ENCODE results near the gene CRTC1. TPM values are rescaled to one million over a fixed set of nuclear protein-coding genes. Genes with fewer than 3 reads are reported as not detected.

CRTC1 gene, protein sequence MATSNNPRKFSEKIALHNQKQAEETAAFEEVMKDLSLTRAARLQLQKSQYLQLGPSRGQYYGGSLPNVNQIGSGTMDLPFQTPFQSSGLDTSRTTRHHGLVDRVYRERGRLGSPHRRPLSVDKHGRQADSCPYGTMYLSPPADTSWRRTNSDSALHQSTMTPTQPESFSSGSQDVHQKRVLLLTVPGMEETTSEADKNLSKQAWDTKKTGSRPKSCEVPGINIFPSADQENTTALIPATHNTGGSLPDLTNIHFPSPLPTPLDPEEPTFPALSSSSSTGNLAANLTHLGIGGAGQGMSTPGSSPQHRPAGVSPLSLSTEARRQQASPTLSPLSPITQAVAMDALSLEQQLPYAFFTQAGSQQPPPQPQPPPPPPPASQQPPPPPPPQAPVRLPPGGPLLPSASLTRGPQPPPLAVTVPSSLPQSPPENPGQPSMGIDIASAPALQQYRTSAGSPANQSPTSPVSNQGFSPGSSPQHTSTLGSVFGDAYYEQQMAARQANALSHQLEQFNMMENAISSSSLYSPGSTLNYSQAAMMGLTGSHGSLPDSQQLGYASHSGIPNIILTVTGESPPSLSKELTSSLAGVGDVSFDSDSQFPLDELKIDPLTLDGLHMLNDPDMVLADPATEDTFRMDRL
- 1 to 10 TPM; 1.5 to 2.2 TPM for total RNA-seq
- polyA plus RNA-seq: 1 to 10 TPM; 1.5 to 3.5 TPM

DNA sequence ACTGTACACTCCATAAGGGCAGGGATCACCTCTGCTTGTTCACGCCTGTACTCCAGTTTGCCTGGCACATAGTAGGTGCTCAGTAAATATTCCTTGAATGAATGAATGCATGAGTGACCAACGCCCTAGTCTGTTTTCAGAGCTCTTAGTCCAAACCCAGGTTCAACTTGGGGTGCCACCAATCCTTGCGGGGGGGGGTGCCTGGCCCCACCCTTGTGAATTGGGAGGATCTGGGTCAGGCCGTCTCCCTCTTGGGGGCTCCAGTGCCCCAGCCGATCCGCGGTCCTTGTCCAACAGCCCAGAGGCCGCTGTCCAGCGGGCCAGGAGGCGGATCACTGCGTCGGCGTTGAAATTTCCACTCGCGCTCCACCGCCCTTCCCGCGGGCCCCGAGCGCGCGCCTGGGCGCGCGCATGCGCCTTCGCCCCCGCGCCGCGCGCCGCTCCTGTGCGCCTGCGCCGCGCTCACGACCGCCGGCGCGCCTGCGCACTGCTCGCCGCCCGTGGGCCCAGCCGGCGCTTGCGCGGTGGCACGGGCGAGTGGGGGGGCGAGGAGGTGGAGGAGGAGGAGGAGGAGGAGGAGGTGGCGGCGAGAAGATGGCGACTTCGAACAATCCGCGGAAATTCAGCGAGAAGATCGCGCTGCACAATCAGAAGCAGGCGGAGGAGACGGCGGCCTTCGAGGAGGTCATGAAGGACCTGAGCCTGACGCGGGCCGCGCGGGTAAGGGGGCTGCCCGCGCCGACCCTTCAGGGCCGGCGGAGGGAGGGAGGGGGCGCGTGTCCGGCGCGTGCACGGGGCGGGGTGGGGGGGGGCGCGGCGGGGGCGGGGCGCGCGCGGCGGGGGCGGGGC lies at the start of gene CRTC1:
CRTC1 (plus strand) TSS at position 572 of the 849 bp plus-strand sequence; CDS start at position 595, 23 bp downstream.
- Histone ChIP-seq H3K27ac (ENCODE audit: low read depth in 1 of 2, low read length in 2 of 2) (peak within 1 kb of the TSS; percentile 71 to 78), H3K27me3 (ENCODE audit: control insufficient read depth in 4 of 4, insufficient read depth in 4 of 4, low read length in 3 of 4) (no peaks in the 10 kb centered on the region), H3K36me3 (ENCODE audit: control insufficient read depth in 4 of 4, insufficient read depth in 3 of 4, low read depth in 1 of 4, low read length in 3 of 4) (no peaks in the 10 kb centered on the region), H3K9ac (ENCODE audit: low read depth in 1 of 2, low read length in 2 of 2) (peak within 1 kb of the TSS; percentile 51 to 52), H3K4me1 (ENCODE audit: control insufficient read depth in 4 of 4, insufficient read depth in 4 of 4, low read length in 3 of 4) (peaks cover 3 to 26% (median 14%) of the 10 kb centered on the region in 4 donors), H3K9me3 (ENCODE audit: control insufficient read depth in 4 of 4, low read length in 3 of 4) (no peaks in the 10 kb centered on the region), H3K4me3 (ENCODE audit: low read depth in 1 of 3, low read length in 3 of 3) (peak within 1 kb of the TSS; percentile 72 to 81 (median 79))
- TF ChIP-seq TAF1 (conservative IDR thresholded peaks at IDR 0.05) (no peak), YY1 (IDR thresholded peaks at IDR 0.05) (peak; percentile 41), SP1 (IDR thresholded peaks at IDR 0.05) (no peak), EGR1 (IDR thresholded peaks at IDR 0.05; ENCODE audit: low read depth in 2 of 2) (no peak), HNF4G (IDR thresholded peaks at IDR 0.05) (no peak), RXRA (IDR thresholded peaks at IDR 0.05) (peak in 1 of 2 donors; percentile 8), FOXA2 (IDR thresholded peaks at IDR 0.05) (no peak), RAD21 (IDR thresholded peaks at IDR 0.05) (peak in 1 of 2 donors; percentile 55), GABPA (IDR thresholded peaks at IDR 0.05 in 1 of 2, conservative IDR thresholded peaks at IDR 0.05 in 1 of 2) (no peak), JUND (IDR thresholded peaks at IDR 0.05) (no peak), NR2F2 (IDR thresholded peaks at IDR 0.05) (no peak), FOXA1 (IDR thresholded peaks at IDR 0.05) (no peak), HNF4A (conservative IDR thresholded peaks at IDR 0.05) (no peak)
- TF ChIP-seq, protein P1, sequence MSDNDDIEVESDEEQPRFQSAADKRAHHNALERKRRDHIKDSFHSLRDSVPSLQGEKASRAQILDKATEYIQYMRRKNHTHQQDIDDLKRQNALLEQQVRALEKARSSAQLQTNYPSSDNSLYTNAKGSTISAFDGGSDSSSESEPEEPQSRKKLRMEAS (IDR thresholded peaks at IDR 0.05): no peak
- TF ChIP-seq, protein P2, sequence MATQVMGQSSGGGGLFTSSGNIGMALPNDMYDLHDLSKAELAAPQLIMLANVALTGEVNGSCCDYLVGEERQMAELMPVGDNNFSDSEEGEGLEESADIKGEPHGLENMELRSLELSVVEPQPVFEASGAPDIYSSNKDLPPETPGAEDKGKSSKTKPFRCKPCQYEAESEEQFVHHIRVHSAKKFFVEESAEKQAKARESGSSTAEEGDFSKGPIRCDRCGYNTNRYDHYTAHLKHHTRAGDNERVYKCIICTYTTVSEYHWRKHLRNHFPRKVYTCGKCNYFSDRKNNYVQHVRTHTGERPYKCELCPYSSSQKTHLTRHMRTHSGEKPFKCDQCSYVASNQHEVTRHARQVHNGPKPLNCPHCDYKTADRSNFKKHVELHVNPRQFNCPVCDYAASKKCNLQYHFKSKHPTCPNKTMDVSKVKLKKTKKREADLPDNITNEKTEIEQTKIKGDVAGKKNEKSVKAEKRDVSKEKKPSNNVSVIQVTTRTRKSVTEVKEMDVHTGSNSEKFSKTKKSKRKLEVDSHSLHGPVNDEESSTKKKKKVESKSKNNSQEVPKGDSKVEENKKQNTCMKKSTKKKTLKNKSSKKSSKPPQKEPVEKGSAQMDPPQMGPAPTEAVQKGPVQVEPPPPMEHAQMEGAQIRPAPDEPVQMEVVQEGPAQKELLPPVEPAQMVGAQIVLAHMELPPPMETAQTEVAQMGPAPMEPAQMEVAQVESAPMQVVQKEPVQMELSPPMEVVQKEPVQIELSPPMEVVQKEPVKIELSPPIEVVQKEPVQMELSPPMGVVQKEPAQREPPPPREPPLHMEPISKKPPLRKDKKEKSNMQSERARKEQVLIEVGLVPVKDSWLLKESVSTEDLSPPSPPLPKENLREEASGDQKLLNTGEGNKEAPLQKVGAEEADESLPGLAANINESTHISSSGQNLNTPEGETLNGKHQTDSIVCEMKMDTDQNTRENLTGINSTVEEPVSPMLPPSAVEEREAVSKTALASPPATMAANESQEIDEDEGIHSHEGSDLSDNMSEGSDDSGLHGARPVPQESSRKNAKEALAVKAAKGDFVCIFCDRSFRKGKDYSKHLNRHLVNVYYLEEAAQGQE (IDR thresholded peaks at IDR 0.05): peak; percentile 95
- TF ChIP-seq, protein P3, sequence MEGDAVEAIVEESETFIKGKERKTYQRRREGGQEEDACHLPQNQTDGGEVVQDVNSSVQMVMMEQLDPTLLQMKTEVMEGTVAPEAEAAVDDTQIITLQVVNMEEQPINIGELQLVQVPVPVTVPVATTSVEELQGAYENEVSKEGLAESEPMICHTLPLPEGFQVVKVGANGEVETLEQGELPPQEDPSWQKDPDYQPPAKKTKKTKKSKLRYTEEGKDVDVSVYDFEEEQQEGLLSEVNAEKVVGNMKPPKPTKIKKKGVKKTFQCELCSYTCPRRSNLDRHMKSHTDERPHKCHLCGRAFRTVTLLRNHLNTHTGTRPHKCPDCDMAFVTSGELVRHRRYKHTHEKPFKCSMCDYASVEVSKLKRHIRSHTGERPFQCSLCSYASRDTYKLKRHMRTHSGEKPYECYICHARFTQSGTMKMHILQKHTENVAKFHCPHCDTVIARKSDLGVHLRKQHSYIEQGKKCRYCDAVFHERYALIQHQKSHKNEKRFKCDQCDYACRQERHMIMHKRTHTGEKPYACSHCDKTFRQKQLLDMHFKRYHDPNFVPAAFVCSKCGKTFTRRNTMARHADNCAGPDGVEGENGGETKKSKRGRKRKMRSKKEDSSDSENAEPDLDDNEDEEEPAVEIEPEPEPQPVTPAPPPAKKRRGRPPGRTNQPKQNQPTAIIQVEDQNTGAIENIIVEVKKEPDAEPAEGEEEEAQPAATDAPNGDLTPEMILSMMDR (IDR thresholded peaks at IDR 0.05; ENCODE audit: low read depth, low read length, missing input control): peak; percentile 10
- TF ChIP-seq, protein P4, sequence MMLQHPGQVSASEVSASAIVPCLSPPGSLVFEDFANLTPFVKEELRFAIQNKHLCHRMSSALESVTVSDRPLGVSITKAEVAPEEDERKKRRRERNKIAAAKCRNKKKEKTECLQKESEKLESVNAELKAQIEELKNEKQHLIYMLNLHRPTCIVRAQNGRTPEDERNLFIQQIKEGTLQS (IDR thresholded peaks at IDR 0.05): no peak
- TF ChIP-seq, protein P5, sequence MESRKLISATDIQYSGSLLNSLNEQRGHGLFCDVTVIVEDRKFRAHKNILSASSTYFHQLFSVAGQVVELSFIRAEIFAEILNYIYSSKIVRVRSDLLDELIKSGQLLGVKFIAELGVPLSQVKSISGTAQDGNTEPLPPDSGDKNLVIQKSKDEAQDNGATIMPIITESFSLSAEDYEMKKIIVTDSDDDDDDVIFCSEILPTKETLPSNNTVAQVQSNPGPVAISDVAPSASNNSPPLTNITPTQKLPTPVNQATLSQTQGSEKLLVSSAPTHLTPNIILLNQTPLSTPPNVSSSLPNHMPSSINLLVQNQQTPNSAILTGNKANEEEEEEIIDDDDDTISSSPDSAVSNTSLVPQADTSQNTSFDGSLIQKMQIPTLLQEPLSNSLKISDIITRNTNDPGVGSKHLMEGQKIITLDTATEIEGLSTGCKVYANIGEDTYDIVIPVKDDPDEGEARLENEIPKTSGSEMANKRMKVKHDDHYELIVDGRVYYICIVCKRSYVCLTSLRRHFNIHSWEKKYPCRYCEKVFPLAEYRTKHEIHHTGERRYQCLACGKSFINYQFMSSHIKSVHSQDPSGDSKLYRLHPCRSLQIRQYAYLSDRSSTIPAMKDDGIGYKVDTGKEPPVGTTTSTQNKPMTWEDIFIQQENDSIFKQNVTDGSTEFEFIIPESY (IDR thresholded peaks at IDR 0.05): no peak
- under 1% methylated on average over 89 of the region's 93 CpGs for whole genome bisulfite sequencing
- DNase-seq (ENCODE audit: low spot score): peak; percentile 89

Measured in liver (tissue), 9 donors.